Esophagus muscularis mucosa (tissue), 4 donors: ENCODE results near the gene TRABD2B.

Source experiments
- CTCF ChIP-seq, 3 experiments: fragments of 200-600 bp in 2 of 3; fragments of 450-650 bp in 1 of 3; sonication (generic) in 2 of 3; IDR thresholded peaks; one replicate each; pipeline ENCODE4 v1.5.1; 2017 to 2019; ENCODE audit warnings: antibody characterized with exemption in 3 of 3, mild to moderate bottlenecking in 2 of 3, moderate library complexity in 1 of 3
- EP300 ChIP-seq: sonication (generic); formaldehyde crosslinking; IDR thresholded peaks from one replicate; pipeline ENCODE4 v1.6.1; 2017; ENCODE audit warnings: antibody characterized with exemption
- POLR2A ChIP-seq: fragments of 450-650 bp; IDR thresholded peaks from one replicate; pipeline ENCODE4 v1.6.1; 2017; ENCODE audit warnings: antibody characterized with exemption, moderate library complexity, mild to moderate bottlenecking, low read depth
- POLR2AphosphoS5 ChIP-seq, 2 donors: sonication (generic); formaldehyde crosslinking; IDR thresholded peaks; one replicate each; pipeline ENCODE4 v1.6.1; 2017; ENCODE audit warnings: antibody characterized with exemption in 2 of 2

DNA sequence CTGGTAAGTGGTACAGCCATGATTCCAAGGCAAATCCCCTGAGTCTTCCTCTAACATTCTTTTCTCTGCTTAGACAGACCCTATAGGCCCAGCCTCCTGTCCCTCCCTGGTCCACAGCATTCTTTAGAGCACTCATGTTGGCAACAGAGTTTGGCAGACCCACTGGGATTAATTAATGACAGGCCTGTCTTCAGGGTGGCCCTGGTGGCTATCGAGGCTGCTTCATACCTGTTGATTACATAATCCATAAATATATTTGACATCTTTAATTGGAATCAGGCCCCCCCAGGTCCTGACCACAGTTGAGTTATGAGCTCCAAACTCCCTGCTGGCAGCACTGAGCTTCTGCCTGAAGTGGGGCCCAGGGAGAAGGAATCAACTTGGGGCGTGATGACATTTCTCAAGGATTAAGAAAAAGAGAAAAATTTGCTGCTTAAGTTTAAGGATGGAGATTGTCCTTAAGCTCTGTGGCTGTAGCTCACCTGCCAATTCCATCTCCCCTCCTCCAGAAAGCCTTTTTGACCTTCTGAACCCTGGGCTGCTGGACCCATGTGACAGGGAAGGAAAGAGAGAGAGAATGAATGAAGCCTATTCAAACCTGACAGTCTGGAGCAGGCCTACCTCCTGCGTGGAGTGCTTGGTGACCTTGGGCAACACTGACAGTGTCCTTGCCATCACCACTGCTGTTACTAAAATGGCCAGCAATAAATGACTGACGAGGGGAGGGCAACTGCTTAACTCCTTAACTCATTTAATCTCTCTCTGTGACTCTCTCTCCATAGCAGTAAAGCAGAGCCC lies 156.6 kb downstream of the TRABD2B start:
- TF ChIP-seq POLR2AphosphoS5 (IDR thresholded peaks at IDR 0.05): no peak
- no peak for TF ChIP-seq CTCF (IDR thresholded peaks at IDR 0.05)
- no peak for TF ChIP-seq POLR2A
- no peak for TF ChIP-seq EP300
